Spleen (tissue), 7 donors: Measurements from ENCODE around the gene CCDC171.

ENCODE experiments used
- POLR2A ChIP-seq, 3 donors: fragments of 450-650 bp; IDR thresholded peaks; one replicate each; pipeline ENCODE4 v1.5.1; 2017; ENCODE audit warnings: antibody characterized with exemption in 3 of 3, mild to moderate bottlenecking in 1 of 3
- TF ChIP-seq, protein P1 (sequence below), 11 experiments: fragments of 200-600 bp in 7 of 11; fragments of 450-650 bp in 4 of 11; sonication (generic) in 4 of 11; IDR thresholded peaks in 8 of 11; conservative IDR thresholded peaks in 3 of 11; 1 replicate in 7 of 11; 2 replicates in 4 of 11; pipeline versions ENCODE4 v1.4.0 to v1.8.0; 2016 to 2021; ENCODE audit warnings: antibody characterized with exemption in 11 of 11, inconsistent platforms in 4 of 11, mild to moderate bottlenecking in 1 of 11
- donor health status: DM: no; HTN: no; CAD: no; lungs with moderate emphysema.
- donor health status: DM: no; HTN: no; CAD: no.
- donor health status: DM: no; HTN: no; CAD: no.

DNA sequence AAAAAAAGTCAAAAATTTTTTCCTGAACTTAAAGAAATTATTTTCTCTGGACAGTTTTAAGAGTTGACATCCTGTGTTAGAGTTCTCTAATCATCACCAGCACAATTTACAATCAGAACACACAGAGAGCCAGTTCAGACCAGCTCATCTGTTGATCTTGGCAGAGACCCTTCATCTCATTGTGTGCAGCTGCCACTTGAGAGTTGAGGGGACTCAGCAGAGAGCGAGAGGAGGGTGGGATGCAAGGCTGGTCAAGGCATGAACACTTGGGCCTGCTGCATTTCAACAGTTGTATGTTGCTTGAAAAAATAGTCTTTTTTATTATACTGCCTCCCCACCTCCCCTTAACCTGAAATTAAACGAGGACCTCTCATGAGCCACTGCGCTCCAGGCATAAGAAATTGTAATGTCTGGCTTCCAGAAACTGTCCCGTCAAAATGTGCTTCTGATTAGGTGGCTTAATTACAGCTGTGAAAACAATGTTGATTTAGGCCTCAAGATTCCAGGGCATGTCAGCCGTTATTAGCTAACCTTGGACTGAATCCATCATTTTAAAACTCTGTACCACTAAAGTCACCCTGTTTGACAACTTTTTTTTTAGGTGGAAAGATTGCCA, 383.6 kb downstream of the CCDC171 start:
- TF ChIP-seq POLR2A (IDR thresholded peaks at IDR 0.05), result no peak
- TF ChIP-seq, protein P1, sequence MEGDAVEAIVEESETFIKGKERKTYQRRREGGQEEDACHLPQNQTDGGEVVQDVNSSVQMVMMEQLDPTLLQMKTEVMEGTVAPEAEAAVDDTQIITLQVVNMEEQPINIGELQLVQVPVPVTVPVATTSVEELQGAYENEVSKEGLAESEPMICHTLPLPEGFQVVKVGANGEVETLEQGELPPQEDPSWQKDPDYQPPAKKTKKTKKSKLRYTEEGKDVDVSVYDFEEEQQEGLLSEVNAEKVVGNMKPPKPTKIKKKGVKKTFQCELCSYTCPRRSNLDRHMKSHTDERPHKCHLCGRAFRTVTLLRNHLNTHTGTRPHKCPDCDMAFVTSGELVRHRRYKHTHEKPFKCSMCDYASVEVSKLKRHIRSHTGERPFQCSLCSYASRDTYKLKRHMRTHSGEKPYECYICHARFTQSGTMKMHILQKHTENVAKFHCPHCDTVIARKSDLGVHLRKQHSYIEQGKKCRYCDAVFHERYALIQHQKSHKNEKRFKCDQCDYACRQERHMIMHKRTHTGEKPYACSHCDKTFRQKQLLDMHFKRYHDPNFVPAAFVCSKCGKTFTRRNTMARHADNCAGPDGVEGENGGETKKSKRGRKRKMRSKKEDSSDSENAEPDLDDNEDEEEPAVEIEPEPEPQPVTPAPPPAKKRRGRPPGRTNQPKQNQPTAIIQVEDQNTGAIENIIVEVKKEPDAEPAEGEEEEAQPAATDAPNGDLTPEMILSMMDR (IDR thresholded peaks at IDR 0.05 in 8 of 11, conservative IDR thresholded peaks at IDR 0.05 in 3 of 11), result no peak
